Upper lobe of left lung (tissue), 4 donors: ENCODE data around the gene MYBBP1A.
A peak's percentile ranks its signal among the peaks of the same experiment; 100 is the strongest.

Experiments
- CTCF ChIP-seq, 6 experiments: fragments of 450-650 bp in 4 of 6; fragments of 200-600 bp in 2 of 6; sonication (generic) in 2 of 6; IDR thresholded peaks; one replicate each; pipeline ENCODE4 v1.5.1; 2016 to 2019; ENCODE audit warnings: antibody characterized with exemption in 6 of 6
- EP300 ChIP-seq, 4 donors: sonication (generic); formaldehyde crosslinking; IDR thresholded peaks; one replicate each; pipeline ENCODE4 v1.5.1; 2017; ENCODE audit warnings: antibody characterized with exemption in 4 of 4, control low read depth in 2 of 4
- POLR2A ChIP-seq, 4 donors: fragments of 450-650 bp; IDR thresholded peaks; one replicate each; pipeline ENCODE4 v1.5.1; 2016 to 2017; ENCODE audit warnings: antibody characterized with exemption in 4 of 4, mild to moderate bottlenecking in 2 of 4
- POLR2AphosphoS5 ChIP-seq, 2 donors: sonication (generic); formaldehyde crosslinking; IDR thresholded peaks; one replicate each; pipeline ENCODE4 v1.5.1; 2017; ENCODE audit warnings: antibody characterized with exemption in 2 of 2

GRCh38 chr17:4541328-4542002 lies 13.7 kb downstream of the MYBBP1A start:
- peak in 1 of 6 experiments; percentile 18 for TF ChIP-seq CTCF (IDR thresholded peaks at IDR 0.05)
- no peak for TF ChIP-seq POLR2AphosphoS5 (IDR thresholded peaks at IDR 0.05)
- TF ChIP-seq POLR2A (IDR thresholded peaks at IDR 0.05): no peak
- TF ChIP-seq EP300 (IDR thresholded peaks at IDR 0.05): no peak
